Gastroesophageal sphincter (tissue), 3 donors: ENCODE results near the gene RANBP9.

Experiments
- POLR2AphosphoS5 ChIP-seq: sonication (generic); formaldehyde crosslinking; IDR thresholded peaks from one replicate; pipeline ENCODE4 v1.6.1; 2017; ENCODE audit warnings: antibody characterized with exemption
- TF ChIP-seq, protein P1 (sequence below), 4 experiments: fragments of 200-600 bp in 2 of 4; fragments of 450-650 bp in 2 of 4; sonication (generic) in 1 of 4; IDR thresholded peaks; one replicate each; pipeline ENCODE4 v1.5.1; 2017 to 2019; ENCODE audit warnings: antibody characterized with exemption in 4 of 4, mild to moderate bottlenecking in 2 of 4, moderate library complexity in 2 of 4

DNA sequence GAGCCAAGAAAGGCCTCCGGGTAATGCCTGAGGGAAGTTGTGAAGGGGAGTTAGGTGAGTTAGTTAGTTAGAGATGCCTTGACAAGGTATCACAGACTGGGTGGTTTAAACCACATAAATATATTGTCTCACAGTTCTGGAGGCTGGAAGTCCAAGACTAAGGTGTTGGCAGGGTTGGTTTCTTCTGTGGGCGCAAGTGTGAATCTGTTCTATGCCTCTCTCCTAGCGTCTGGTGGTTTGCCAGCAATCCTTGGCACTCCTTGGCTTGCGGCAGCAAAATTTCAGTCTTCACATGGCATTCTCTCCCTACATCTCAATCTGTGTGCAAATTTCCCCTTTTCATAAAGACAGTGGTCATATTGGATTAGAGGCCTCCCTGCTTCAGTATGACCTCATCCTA, 29.7 kb upstream of the RANBP9 start:
- no peak for TF ChIP-seq POLR2AphosphoS5
- TF ChIP-seq, protein P1, sequence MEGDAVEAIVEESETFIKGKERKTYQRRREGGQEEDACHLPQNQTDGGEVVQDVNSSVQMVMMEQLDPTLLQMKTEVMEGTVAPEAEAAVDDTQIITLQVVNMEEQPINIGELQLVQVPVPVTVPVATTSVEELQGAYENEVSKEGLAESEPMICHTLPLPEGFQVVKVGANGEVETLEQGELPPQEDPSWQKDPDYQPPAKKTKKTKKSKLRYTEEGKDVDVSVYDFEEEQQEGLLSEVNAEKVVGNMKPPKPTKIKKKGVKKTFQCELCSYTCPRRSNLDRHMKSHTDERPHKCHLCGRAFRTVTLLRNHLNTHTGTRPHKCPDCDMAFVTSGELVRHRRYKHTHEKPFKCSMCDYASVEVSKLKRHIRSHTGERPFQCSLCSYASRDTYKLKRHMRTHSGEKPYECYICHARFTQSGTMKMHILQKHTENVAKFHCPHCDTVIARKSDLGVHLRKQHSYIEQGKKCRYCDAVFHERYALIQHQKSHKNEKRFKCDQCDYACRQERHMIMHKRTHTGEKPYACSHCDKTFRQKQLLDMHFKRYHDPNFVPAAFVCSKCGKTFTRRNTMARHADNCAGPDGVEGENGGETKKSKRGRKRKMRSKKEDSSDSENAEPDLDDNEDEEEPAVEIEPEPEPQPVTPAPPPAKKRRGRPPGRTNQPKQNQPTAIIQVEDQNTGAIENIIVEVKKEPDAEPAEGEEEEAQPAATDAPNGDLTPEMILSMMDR (IDR thresholded peaks at IDR 0.05): no peak
